HepG2 (cell line): ENCODE data around the gene GNAS-AS1. TPM values are rescaled to one million over a fixed set of nuclear protein-coding genes. Genes with fewer than 3 reads are reported as not detected.

Experiments used
- ADNP ChIP-seq: sonication (generic); formaldehyde crosslinking; IDR thresholded peaks from 2 replicates; pipeline ENCODE4 v1.4.0; 2020; ENCODE audit warnings: missing genetic modification reagents
- CBX2 ChIP-seq, 2 experiments: fragments of 200-600 bp in 1 of 2; sonication (generic); formaldehyde crosslinking in 1 of 2; IDR thresholded peaks; 2 replicates each; pipeline versions ENCODE4 v1.7.0 to v1.8.1; 2018 to 2022; ENCODE audit warnings: low read depth in 2 of 2, low read length in 1 of 2, mild to moderate bottlenecking in 1 of 2, missing genetic modification reagents in 1 of 2
- KLF12 ChIP-seq: sonication (generic); formaldehyde crosslinking; IDR thresholded peaks from 2 replicates; pipeline ENCODE4 v1.4.0; 2020; ENCODE audit warnings: missing genetic modification reagents, borderline replicate concordance
- MBD4 ChIP-seq: IDR thresholded peaks from 2 replicates; pipeline ENCODE4 v1.6.1; 2012; ENCODE audit warnings: low read length, inconsistent platforms, borderline replicate concordance
- MEIS1 ChIP-seq: sonication (generic); formaldehyde crosslinking; IDR thresholded peaks from 2 replicates; pipeline ENCODE4 v1.9.0; 2021; ENCODE audit warnings: mild to moderate bottlenecking, missing genetic modification reagents, moderate library complexity, borderline replicate concordance
- NFE2 ChIP-seq: sonication (generic); formaldehyde crosslinking; IDR thresholded peaks from 2 replicates; pipeline ENCODE4 v1.4.0; 2020; ENCODE audit warnings: missing genetic modification reagents
- NFYC ChIP-seq: IDR thresholded peaks from 2 replicates; pipeline ENCODE4 v1.6.1; 2016; ENCODE audit warnings: missing genetic modification reagents, missing compliant biosample characterization
- POLR2A ChIP-seq, 2 experiments: IDR thresholded peaks; 2 replicates each; pipeline ENCODE4 v1.6.1; 2011; ENCODE audit warnings: low read depth in 2 of 2, low read length in 2 of 2, mild to moderate bottlenecking in 1 of 2, moderate library complexity in 1 of 2; ENCODE audit not compliant: insufficient read depth in 1 of 2
- SALL2 ChIP-seq: sonication (generic); formaldehyde crosslinking; IDR thresholded peaks from 2 replicates; pipeline ENCODE4 v1.8.1; 2023; ENCODE audit warnings: mild to moderate bottlenecking, missing genetic modification reagents, inconsistent platforms
- SIX1 ChIP-seq: sonication (generic); formaldehyde crosslinking; IDR thresholded peaks from 2 replicates; pipeline ENCODE4 v1.4.0; 2020; ENCODE audit warnings: missing genetic modification reagents, borderline replicate concordance
- TBP ChIP-seq: sonication (generic); formaldehyde crosslinking; IDR thresholded peaks from 2 replicates; pipeline ENCODE4 v1.5.0; 2020; ENCODE audit warnings: missing genetic modification reagents
- ZNF124 ChIP-seq: sonication (generic); formaldehyde crosslinking; IDR thresholded peaks from 2 replicates; pipeline ENCODE4 v1.4.0; 2020; ENCODE audit warnings: missing genetic modification reagents
- ZNF749 ChIP-seq: sonication (generic); formaldehyde crosslinking; IDR thresholded peaks from 2 replicates; pipeline ENCODE4 v1.8.0; 2022; ENCODE audit warnings: mild to moderate bottlenecking, missing genetic modification reagents, moderate library complexity, borderline replicate concordance
- ZSCAN12 ChIP-seq: sonication (generic); formaldehyde crosslinking; IDR thresholded peaks from 2 replicates; pipeline ENCODE4 v1.9.0; 2021; ENCODE audit warnings: mild to moderate bottlenecking, missing genetic modification reagents
- polyA plus RNA-seq, 8 experiments: library from polyadenylated mRNA; depleted of rRNA in 3 of 8; stranded (reverse) in 7 of 8; unstranded in 1 of 8; fragments of >200 nt; fragmentation: Illumina TruSeq in 4 of 8; extraction: Trizol in 4 of 8; gene quantifications; 2 replicates each; pipeline versions ENCODE4 v1.2.1 to v1.2.3, GENCODE V29; 2011 to 2016; ENCODE audit warnings: low read depth in 4 of 8, missing spikeins in 1 of 8, mixed read lengths in 1 of 8; ENCODE audit not compliant: insufficient read depth in 1 of 8
- total RNA-seq, 5 experiments: library from RNA; depleted of rRNA; stranded (reverse); fragments of >200 nt; fragmentation: Illumina TruSeq; extraction: Trizol; gene quantifications; 2 replicates each; pipeline ENCODE4 v1.2.3, GENCODE V29; 2016; ENCODE audit warnings: low read depth in 1 of 5
- TF ChIP-seq, protein P1 (sequence below), 2 experiments: sonication (generic) in 1 of 2; formaldehyde crosslinking in 1 of 2; IDR thresholded peaks; 2 replicates each; pipeline versions ENCODE4 v1.6.1 to v1.9.0; 2014 to 2022; ENCODE audit warnings: antibody characterized with exemption in 1 of 2, borderline replicate concordance in 1 of 2, inconsistent platforms in 1 of 2, low read depth in 1 of 2, missing genetic modification reagents in 1 of 2
- TF ChIP-seq, protein P2 (sequence below): sonication (generic); formaldehyde crosslinking; conservative IDR thresholded peaks from 2 replicates; pipeline ENCODE4 v1.4.0; 2020; ENCODE audit warnings: missing genetic modification reagents
- TF ChIP-seq, protein P3 (sequence below): sonication (generic); formaldehyde crosslinking; IDR thresholded peaks from 2 replicates; pipeline ENCODE4 v1.4.0; 2020; ENCODE audit warnings: missing genetic modification reagents
- TF ChIP-seq, protein P4 (sequence below): sonication (generic); formaldehyde crosslinking; IDR thresholded peaks from 2 replicates; pipeline ENCODE4 v1.5.0; 2020; ENCODE audit warnings: mild to moderate bottlenecking, missing genetic modification reagents

Gene GNAS-AS1
- total and polyA plus RNA-seq, 2 of the 13 experiments (the other 11 are each of a cell fraction or from before 2014, with no cell fraction given), result not detected

DNA sequence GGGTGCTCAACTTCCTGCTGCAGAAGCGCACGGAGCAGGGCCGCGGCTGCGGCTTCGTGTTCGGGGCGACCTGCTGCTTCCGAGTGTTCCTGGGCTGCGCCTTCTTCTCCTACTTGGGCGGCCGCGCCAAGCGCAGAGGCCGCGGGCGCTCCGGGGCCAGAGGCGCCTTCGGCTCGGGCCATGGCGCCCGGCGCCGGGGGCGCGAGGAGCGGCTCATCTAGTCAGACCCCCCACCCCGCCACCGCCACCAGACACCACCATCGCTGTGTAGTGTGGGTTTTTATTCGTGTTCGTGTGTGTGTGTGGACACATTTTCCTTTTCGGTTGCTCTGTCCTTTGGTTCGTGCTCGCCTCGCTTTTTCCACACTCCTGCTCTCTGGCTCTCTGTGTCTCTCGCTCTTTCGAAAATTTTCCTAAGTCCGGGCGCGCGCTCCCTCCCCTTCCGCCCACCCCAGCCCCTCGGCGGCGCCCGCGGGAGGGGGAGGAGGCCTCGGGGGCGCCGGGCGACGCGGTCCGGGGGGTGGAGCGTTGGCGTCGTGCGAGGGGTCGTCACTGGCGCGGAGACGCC is 39.9 kb upstream of the GNAS-AS1 start (continued):
- TF ChIP-seq, protein P1, sequence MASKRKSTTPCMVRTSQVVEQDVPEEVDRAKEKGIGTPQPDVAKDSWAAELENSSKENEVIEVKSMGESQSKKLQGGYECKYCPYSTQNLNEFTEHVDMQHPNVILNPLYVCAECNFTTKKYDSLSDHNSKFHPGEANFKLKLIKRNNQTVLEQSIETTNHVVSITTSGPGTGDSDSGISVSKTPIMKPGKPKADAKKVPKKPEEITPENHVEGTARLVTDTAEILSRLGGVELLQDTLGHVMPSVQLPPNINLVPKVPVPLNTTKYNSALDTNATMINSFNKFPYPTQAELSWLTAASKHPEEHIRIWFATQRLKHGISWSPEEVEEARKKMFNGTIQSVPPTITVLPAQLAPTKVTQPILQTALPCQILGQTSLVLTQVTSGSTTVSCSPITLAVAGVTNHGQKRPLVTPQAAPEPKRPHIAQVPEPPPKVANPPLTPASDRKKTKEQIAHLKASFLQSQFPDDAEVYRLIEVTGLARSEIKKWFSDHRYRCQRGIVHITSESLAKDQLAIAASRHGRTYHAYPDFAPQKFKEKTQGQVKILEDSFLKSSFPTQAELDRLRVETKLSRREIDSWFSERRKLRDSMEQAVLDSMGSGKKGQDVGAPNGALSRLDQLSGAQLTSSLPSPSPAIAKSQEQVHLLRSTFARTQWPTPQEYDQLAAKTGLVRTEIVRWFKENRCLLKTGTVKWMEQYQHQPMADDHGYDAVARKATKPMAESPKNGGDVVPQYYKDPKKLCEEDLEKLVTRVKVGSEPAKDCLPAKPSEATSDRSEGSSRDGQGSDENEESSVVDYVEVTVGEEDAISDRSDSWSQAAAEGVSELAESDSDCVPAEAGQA (IDR thresholded peaks at IDR 0.05; ENCODE audit: low read depth), result 0 out of 2 replicates have a peak, but pooled peaks have one; percentile 14
- TF ChIP-seq, protein P1 (CRISPR knock-in tag; IDR thresholded peaks at IDR 0.05; ENCODE audit: borderline replicate concordance), result peak; percentile 66
- TF ChIP-seq ZNF124 (CRISPR knock-in tag), result no peak
- TF ChIP-seq MBD4, result no peak
- TF ChIP-seq SALL2 (CRISPR knock-in tag), result peak; percentile 59; the same call in 1 of the 2 replicates
- no peak for TF ChIP-seq CBX2 (IDR thresholded peaks at IDR 0.05; ENCODE audit: low read depth, low read length)
- no peak for TF ChIP-seq CBX2 (CRISPR knock-in tag; IDR thresholded peaks at IDR 0.05; ENCODE audit: low read depth)
- TF ChIP-seq NFYC (CRISPR knock-in tag), result peak; percentile 31; the same call in 1 of the 2 replicates
- TF ChIP-seq SIX1 (CRISPR knock-in tag), result no peak
- TF ChIP-seq KLF12 (CRISPR knock-in tag), result peak; percentile 69
- no peak for TF ChIP-seq ZSCAN12
- TF ChIP-seq MEIS1 (CRISPR knock-in tag), result no peak
- TF ChIP-seq, protein P2, sequence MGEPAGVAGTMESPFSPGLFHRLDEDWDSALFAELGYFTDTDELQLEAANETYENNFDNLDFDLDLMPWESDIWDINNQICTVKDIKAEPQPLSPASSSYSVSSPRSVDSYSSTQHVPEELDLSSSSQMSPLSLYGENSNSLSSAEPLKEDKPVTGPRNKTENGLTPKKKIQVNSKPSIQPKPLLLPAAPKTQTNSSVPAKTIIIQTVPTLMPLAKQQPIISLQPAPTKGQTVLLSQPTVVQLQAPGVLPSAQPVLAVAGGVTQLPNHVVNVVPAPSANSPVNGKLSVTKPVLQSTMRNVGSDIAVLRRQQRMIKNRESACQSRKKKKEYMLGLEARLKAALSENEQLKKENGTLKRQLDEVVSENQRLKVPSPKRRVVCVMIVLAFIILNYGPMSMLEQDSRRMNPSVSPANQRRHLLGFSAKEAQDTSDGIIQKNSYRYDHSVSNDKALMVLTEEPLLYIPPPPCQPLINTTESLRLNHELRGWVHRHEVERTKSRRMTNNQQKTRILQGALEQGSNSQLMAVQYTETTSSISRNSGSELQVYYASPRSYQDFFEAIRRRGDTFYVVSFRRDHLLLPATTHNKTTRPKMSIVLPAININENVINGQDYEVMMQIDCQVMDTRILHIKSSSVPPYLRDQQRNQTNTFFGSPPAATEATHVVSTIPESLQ (CRISPR knock-in tag), result no peak
- peak; percentile 57 to 80; a peak in 3 of 4 replicates for TF ChIP-seq POLR2A (IDR thresholded peaks at IDR 0.05; ENCODE audit: insufficient read depth in 1 of 2, low read depth in 2 of 2, low read length in 2 of 2)
- TF ChIP-seq, protein P3, sequence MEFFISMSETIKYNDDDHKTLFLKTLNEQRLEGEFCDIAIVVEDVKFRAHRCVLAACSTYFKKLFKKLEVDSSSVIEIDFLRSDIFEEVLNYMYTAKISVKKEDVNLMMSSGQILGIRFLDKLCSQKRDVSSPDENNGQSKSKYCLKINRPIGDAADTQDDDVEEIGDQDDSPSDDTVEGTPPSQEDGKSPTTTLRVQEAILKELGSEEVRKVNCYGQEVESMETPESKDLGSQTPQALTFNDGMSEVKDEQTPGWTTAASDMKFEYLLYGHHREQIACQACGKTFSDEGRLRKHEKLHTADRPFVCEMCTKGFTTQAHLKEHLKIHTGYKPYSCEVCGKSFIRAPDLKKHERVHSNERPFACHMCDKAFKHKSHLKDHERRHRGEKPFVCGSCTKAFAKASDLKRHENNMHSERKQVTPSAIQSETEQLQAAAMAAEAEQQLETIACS (CRISPR knock-in tag), result peak; percentile 87
- no peak for TF ChIP-seq NFE2 (CRISPR knock-in tag)
- TF ChIP-seq ZNF749 (CRISPR knock-in tag), result no peak; the same call in 1 of the 2 replicates
- TF ChIP-seq TBP (CRISPR knock-in tag), result no peak
- TF ChIP-seq ADNP (CRISPR knock-in tag), result no peak
- TF ChIP-seq, protein P4, sequence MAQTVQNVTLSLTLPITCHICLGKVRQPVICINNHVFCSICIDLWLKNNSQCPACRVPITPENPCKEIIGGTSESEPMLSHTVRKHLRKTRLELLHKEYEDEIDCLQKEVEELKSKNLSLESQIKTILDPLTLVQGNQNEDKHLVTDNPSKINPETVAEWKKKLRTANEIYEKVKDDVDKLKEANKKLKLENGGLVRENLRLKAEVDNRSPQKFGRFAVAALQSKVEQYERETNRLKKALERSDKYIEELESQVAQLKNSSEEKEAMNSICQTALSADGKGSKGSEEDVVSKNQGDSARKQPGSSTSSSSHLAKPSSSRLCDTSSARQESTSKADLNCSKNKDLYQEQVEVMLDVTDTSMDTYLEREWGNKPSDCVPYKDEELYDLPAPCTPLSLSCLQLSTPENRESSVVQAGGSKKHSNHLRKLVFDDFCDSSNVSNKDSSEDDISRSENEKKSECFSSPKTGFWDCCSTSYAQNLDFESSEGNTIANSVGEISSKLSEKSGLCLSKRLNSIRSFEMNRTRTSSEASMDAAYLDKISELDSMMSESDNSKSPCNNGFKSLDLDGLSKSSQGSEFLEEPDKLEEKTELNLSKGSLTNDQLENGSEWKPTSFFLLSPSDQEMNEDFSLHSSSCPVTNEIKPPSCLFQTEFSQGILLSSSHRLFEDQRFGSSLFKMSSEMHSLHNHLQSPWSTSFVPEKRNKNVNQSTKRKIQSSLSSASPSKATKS (CRISPR knock-in tag), result no peak; the same call in 1 of the 2 replicates
